HG03354 (cell line): ENCODE results near the gene POU1F1.
"Not testable (repeated sequence)": the region's sequence is repeated elsewhere in the genome, so short reads cannot be mapped to it uniquely, and the experiment has no call there.

Experiments
- ATAC-seq: cut with Tn5 transposase; IDR thresholded peaks from one replicate; pipeline ENCODE4 v1.9.1; 2021; ENCODE audit warnings: mild to moderate bottlenecking; ENCODE audit not compliant: unreplicated experiment, poor library complexity, severe bottlenecking

The POU1F1 gene

DNA sequence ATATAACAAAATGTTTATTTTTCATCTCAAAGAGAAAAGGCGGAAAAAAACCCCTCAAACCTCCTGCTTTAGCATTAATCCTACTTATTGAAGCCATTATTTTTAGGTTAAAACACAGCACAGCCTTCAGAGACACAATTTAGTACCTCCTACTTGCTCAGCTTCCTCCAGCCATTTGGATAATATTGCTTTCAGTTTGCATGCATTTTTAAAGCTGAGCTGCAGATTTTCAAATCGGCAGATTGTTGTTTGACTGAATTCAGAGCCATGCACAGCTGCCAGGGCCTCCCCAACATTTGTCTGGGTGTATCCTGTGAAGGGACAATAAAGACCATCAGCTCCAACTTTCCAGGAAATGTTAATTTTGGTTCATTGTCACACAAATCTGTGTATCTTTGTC is 14.5 kb downstream of the POU1F1 start:
- no peak for ATAC-seq

GRCh38 chr3:87260270-87260669 is 16.1 kb downstream of the POU1F1 start:
- ATAC-seq, result peak; percentile 94

DNA sequence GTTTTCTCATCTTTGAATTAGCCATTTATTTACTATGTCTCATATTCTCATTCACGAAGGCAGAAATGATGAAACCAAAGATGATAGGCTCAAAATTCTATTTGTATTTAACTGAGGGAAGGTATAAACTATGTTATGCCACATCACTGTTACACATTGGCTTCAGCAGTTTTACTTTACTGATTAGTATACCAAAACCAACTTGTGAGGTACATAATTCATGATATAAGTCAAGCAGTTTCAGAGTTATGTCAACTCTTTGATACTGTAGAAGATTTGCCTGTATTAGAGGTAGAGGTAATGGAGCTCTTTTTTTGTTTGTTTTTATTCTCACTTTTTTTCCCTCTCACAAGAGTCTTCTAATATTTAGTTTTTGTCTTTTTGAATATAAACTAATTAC is 26.4 kb downstream of the POU1F1 start:
- ATAC-seq, result no peak

DNA sequence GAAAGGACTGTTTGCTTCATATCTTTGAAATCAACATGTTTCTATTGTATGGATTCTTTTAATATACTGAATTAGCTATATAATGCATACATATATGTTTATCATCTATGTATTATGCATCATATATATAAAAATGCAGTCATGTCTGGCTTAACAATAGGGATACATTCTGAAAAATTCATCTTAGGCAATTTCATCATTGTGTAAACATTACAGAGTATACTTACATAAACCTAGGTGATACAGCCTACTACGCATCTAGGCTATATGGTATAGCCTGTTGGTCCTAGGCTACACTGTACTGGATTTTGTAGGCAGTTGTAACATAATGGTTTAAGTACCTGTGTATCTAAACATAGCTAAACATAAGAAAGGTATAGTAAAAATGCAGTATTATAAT is 27.6 kb downstream of the POU1F1 start:
- no peak for ATAC-seq

- not testable (repeated sequence) for ATAC-seq
Measured at GRCh38 chr3:87248231-87248630, 28.2 kb downstream of the POU1F1 start.

GRCh38 chr3:87247430-87247773 is 29.0 kb downstream of the POU1F1 start:
- no peak for ATAC-seq

- ATAC-seq, result no peak
Measured at GRCh38 chr3:87246662-87247429, 29.5 kb downstream of the POU1F1 start.

- ATAC-seq, result no peak
Measured at GRCh38 chr3:87236093-87236492, 40.3 kb downstream of the POU1F1 start.

DNA sequence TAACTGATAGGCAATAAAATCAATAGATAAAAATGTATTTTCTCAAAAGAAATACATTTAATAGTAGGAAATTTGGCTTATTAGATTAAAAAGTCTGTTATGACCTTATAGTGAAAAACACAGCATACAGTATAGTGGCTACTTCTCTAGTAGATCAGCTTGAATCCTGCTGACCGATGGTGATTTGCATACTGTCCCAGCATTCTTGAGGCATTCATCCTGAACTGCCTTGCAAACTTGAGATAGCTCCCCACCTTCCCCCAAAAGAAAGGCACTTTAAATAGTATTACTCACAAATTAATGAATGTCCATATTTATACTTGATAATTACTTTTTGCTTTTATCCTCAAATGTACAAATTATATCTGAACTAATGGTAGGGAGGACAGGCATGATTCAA is 42.6 kb downstream of the POU1F1 start:
- ATAC-seq, result no peak

GRCh38 chr3:87229113-87229512 is 47.3 kb downstream of the POU1F1 start:
- no peak for ATAC-seq

- ATAC-seq, result no peak
Measured at GRCh38 chr3:87228316-87228715, 48.1 kb downstream of the POU1F1 start.

DNA sequence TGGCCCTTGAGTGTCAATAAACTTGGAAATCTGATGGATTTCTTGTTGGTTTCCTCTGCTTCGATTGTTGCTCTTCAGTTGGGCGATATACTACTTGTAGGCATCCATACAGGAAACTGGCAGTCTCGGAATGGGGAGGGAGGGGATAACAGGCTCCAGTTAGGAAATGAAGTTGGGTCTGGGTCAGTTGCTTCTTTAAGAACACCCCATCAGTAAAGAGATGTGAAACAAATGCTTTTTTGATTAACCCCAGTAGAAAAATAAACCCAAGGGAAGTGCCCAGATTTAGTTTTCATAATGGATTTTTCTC is 48.6 kb downstream of the POU1F1 start:
- ATAC-seq, result peak; percentile 2

DNA sequence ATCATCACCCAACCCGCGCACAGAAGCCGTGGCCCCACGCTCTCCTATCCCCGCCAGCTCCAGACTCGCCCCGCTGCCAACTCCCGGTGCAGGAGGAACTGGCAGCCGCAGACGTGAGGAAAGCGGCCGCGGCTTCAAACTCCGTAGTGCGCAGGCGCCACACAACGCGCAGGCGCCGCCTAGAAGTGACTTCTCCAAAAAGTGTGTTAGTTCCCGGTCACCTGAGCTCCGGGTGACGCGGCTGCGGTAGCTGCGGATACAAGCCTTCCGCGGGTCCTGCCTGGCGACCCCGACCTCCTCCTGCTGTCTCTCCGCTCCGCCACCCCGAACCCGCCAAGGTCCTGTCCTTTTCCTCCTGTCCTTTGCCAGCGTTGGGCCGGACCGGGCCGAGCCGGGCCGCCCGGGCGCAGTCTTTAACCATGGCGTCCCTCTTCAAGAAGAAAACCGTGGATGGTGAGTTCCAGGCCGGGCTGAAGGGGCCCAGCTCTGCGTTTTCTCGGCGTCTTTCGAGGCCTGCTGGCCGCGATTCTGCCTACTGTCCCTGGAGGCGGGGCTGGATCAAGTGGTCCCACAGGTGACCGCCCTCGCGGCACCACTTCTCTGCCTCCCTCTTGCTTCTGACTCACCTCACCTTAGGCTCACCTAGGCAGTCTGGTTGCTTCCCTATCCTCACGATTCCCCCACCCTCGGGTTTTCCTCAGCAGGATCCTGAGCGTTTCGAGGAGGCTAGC is 49.1 kb downstream of the POU1F1 start, which contains the start of gene CHMP2B:
Gene CHMP2B (plus strand): TSS at position 206 of the 731 bp plus-strand sequence. CDS start 214 bp downstream, at position 420.
- ATAC-seq, result peak; percentile 97

DNA sequence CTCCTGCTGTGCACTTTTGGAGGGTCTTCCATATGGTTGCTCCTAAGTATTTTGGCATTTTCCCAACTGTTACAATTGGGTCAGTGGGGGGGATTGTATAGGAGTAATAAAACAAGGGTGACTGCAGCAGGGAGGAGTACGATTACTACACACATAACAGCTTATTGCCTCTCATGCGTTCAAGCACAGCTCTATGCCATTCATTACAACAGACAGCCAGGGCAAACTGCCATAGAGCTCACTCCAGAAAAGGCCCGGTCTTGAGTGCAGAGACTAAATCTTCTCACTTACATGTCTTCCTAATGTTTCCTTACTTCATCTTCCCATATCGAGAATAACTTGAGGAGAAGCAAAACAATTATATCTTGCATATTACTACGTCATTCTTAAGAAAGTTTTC is 50.7 kb downstream of the POU1F1 start:
- no peak for ATAC-seq

DNA sequence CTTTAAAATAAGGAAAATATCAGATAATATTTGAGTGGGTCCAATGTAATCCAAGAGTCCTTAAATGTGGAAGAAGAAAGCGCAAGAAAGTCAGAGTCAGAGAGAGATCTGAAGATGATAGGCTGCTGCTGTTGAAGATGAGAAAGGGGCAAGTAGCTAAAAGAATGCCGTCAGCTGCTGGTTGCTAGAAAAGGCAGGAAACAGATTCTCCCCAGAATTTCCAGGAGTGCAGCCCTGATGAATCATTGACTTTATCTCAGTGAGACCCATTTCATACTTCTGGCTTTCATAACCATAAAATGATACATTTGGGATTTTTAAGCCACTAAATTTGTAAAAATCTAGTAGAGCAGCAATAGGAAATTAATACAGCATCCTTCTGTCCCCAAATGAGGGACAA is 56.8 kb downstream of the POU1F1 start:
- no peak for ATAC-seq

DNA sequence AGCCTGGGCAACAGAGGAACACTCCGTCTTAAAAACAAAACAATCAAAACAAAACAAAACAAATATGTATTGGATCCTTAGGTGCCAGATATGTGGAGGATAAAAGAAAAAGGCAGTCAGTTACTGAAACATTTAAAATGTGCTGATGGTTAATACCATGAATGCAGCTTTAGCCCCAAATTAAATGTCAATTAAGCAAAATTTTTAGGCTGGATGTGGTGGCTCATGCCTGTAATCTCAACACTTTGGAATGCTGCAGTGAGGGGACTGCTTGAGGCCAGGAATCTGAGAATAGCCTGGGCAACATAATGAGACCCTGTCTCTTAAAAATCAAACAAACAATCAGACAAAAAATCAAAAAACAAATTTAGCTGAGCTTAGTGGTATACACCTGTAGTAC is 57.8 kb downstream of the POU1F1 start:
- ATAC-seq, result no peak
